GM20000 (cell line): Measurements from ENCODE around the gene IL36RN.

Experiments
- DNase-seq: peaks from one replicate; pipeline ENCODE4 v3.0.0; 2012; ENCODE audit warnings: low spot score
- CTCF ChIP-seq: IDR thresholded peaks from 2 replicates; pipeline ENCODE4 v1.5.1; 2012; ENCODE audit warnings: mild to moderate bottlenecking, control low read depth; ENCODE audit errors: extremely low read depth, missing control alignments

IL36RN gene

GRCh38 chr2:113112441-113112840 is 53.4 kb downstream of the IL36RN start:
- no peak for TF ChIP-seq CTCF
- DNase-seq, result no peak

GRCh38 chr2:113112871-113113270 is 53.9 kb downstream of the IL36RN start:
- no peak for TF ChIP-seq CTCF
- no peak for DNase-seq

GRCh38 chr2:113113807-113114206 is 54.8 kb downstream of the IL36RN start:
- TF ChIP-seq CTCF, result no peak
- DNase-seq, result no peak
